Measurements from ENCODE around the gene DPYSL4.
A peak's percentile ranks its signal among the peaks of the same experiment; 100 is the strongest.

Gene DPYSL4

DNA sequence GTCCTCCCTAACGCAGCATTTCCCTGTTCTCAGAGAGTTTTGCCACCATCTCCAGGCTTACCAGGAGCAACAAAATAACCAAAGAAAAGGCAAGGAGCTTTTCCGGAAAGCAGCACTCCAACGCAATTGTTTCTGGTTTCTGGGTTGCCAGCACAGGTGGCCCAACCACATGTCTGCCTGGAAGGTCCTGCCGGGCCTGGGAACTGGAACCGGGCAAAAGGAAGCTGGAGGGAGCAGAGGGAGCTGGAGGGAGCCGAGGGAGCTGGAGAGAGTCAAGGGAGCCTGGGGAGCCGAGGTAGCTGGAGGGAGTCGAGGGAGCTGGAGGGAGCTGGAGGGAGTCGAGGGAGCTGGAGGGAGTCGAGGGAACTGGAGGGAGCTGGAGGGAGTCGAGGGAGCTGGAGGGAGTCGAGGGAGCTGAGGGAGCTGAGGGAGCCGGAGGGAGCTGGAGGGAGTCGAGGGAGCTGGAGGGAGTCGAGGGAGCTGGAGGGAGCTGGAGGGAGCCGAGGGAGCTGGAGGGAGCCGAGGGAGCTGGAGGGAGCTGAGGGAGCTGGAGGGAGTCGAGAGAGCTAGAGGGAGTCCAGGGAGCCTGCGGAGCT is 66.4 kb downstream of the DPYSL4 start:
- no peaks in the 10 kb centered on the region for H3K27me3 ChIP-seq (ENCODE audit: insufficient read depth, low read length)
- H3K9me3 ChIP-seq (ENCODE audit: insufficient read depth, low read depth, low read length): no peaks in the 10 kb centered on the region
- no peaks in the 10 kb centered on the region for H3K36me3 ChIP-seq (ENCODE audit: insufficient read depth, low read length)
- no peaks in the 10 kb centered on the region for H3K4me1 ChIP-seq (ENCODE audit: insufficient read depth, low read length)
- H3K4me3 ChIP-seq (ENCODE audit: low read length): peak overlapping the region; percentile 38
- H3K27ac ChIP-seq (ENCODE audit: low read depth, low read length): no peak overlapping the region
- no peak overlapping the region for H3K9ac ChIP-seq (ENCODE audit: low read depth, low read length)
- WGBS: 28% methylated on average over 19 of the region's 19 CpGs

DNA sequence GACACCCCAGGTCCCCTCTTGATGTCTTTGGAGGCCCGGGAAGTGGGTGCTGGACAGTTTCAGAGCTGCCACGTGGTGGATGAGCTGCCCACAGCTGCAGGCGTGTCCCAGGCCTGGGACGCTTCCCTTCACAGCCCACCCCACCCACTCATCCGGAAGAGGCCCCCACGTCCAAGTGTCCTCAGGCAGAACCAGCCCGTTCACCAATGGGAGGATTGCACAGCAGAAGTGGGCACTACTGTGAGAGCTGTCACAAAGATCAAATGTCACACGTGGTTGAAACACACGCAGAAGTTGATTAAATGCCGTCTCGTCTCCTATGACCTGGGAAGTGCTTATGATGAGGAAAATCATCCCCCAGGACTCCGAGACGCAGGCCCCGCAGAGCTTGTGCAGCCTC is 68.1 kb downstream of the DPYSL4 start:
- WGBS: 89% methylated on average over 14 of the region's 14 CpGs
- Histone ChIP-seq H3K4me1 (ENCODE audit: insufficient read depth, low read length) (no peaks in the 10 kb centered on the region), H3K9me3 (ENCODE audit: insufficient read depth, low read depth, low read length) (no peaks in the 10 kb centered on the region), H3K27ac (ENCODE audit: low read depth, low read length) (no peak overlapping the region), H3K36me3 (ENCODE audit: insufficient read depth, low read length) (no peaks in the 10 kb centered on the region), H3K9ac (ENCODE audit: low read depth, low read length) (no peak overlapping the region), H3K4me3 (ENCODE audit: low read length) (no peak overlapping the region), H3K27me3 (ENCODE audit: insufficient read depth, low read length) (no peaks in the 10 kb centered on the region)

Data from HUES64 (cell line).